OCI-LY7 (cell line): ENCODE measurements around the gene CIAPIN1.

Experiments
- EZH2phosphoT487 ChIP-seq: fragments of 200-600 bp; sonication (generic); IDR thresholded peaks from 2 replicates; pipeline ENCODE4 v1.6.1; 2018; ENCODE audit warnings: low read depth, borderline replicate concordance, mild to moderate bottlenecking, mixed run types, antibody characterized with exemption, low read length, moderate library complexity, mixed read lengths
- TF ChIP-seq, protein P1 (sequence below): fragments of 200-600 bp; sonication (generic); conservative IDR thresholded peaks from 2 replicates; pipeline ENCODE4 v1.5.1; 2014; ENCODE audit warnings: mild to moderate bottlenecking, antibody characterized with exemption, low read length, moderate library complexity, mixed read lengths

DNA sequence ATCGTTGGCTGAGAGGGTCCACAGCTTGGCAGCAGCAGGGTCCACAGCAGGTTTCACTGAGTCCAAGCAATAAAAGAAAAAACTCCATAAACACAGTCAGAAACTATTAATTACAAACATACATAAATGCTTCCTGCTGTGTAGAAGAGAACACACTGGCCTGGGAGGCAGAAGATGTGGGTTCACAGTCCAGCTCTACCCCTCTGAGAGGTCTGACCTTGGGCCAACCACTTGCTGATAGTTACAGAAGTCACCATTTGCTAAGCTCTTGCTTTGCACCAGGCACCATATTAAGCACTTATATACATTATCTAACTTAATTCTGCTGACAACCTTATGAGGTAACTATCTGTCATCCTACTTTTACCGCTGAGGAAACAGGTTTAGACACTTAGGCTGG, 14.7 kb downstream of the CIAPIN1 start:
- TF ChIP-seq, protein P1, sequence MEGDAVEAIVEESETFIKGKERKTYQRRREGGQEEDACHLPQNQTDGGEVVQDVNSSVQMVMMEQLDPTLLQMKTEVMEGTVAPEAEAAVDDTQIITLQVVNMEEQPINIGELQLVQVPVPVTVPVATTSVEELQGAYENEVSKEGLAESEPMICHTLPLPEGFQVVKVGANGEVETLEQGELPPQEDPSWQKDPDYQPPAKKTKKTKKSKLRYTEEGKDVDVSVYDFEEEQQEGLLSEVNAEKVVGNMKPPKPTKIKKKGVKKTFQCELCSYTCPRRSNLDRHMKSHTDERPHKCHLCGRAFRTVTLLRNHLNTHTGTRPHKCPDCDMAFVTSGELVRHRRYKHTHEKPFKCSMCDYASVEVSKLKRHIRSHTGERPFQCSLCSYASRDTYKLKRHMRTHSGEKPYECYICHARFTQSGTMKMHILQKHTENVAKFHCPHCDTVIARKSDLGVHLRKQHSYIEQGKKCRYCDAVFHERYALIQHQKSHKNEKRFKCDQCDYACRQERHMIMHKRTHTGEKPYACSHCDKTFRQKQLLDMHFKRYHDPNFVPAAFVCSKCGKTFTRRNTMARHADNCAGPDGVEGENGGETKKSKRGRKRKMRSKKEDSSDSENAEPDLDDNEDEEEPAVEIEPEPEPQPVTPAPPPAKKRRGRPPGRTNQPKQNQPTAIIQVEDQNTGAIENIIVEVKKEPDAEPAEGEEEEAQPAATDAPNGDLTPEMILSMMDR: no peak
- TF ChIP-seq EZH2phosphoT487: no peak
